Endometrial microvascular endothelial cells (primary cell): ENCODE measurements around the gene AFG1L. TPM values are rescaled to one million over a fixed set of nuclear protein-coding genes. Genes with fewer than 3 reads are reported as not detected.

Experiments
- in situ Hi-C: cut with HindIII; loops from 2 replicates; pipeline ENCODE4 v1.10.0; 2017; ENCODE audit warnings: low sequenced_read_pairs, low pct_unique_long_range_greater_than_20kb; ENCODE audit errors: inconsistent ontology term
- total RNA-seq: library from RNA; depleted of rRNA; stranded (reverse); fragments of >200 nt; gene quantifications from one replicate; pipeline ENCODE4 v1.2.3, GENCODE V29; 2015; ENCODE audit errors: inconsistent ontology term

The AFG1L gene
- total RNA-seq, 1 donor from 2014 or later, result 5.9 TPM

DNA sequence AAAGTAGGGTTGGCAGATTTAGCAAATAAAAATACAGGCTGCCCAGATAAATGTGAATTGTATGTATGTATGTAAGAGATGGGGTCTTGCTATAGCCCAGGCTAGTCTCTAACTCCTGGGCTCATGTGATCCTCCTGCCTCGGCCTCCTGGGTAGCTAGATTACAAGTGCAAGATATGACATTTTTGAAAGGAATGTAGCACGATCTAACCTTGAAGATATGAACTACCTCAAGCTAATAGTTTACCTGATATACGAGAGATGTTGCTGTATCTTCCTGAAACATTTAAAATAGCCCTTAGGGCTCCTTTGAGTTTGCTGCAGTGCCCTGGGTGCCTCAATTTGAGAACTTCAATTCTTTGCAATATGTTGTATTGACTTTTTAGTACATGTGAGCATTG, 42.1 kb downstream of the AFG1L start:
- in situ Hi-C loops, result no loop called here

DNA sequence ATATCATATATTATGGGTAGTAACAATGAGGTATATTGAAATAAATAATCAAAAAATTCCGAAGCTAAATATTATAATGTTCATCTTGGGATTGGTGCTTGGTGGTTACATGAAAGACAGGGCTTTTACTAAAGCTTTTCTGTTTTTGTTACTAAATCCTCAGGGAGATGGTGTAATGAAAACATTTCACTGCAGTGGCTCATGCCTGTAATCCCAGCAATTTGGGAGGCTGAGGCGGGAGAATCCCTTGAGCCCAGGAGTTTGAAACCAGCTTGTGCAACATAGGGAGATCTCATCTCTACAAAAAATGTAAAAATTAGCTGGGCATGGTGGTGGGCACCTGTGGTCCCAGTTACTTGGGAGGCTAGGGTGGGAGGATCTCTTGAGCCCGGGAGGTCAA, 42.9 kb downstream of the AFG1L start:
- in situ Hi-C loops, result no loop called here

DNA sequence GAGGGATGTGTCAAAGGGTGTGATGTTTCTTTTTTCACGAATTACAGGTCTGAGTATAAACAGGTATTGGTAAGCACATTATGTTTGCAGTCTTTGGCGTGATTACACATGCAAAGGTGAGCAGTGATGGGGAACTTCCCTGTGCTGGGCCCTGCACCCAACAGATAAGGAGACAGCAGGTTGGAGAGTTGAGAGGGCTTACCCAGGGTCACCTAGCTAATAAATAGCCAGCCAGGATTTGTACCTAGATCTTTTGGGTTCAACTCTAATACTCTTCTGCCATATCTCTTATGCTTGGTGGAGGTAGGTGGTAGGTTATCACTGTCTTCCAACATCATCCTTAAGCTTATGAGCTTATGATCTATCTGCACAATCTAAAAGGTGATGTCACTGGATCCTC, 46.5 kb downstream of the AFG1L start:
- in situ Hi-C loops, result no loop called here

DNA sequence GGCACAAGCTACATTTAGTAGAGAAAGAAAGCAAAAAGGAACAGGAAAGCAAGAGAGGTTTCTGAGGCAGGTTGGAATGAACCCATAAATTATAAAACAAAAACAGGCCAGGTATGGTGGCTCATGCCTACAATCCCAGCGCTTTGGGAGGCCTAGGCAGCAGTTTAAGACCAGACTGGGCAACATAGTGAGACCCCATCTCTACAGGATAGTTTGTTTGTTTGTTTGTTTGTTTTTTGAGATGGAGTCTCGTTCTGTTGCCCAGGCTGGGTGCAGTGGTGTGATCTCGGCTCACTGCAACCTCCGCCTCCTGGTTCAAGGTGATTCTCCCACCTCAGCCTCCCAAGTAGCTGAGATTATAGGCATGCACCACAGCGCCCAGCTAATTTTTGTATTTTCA, 49.0 kb downstream of the AFG1L start:
- in situ Hi-C loops, result no loop called here

DNA sequence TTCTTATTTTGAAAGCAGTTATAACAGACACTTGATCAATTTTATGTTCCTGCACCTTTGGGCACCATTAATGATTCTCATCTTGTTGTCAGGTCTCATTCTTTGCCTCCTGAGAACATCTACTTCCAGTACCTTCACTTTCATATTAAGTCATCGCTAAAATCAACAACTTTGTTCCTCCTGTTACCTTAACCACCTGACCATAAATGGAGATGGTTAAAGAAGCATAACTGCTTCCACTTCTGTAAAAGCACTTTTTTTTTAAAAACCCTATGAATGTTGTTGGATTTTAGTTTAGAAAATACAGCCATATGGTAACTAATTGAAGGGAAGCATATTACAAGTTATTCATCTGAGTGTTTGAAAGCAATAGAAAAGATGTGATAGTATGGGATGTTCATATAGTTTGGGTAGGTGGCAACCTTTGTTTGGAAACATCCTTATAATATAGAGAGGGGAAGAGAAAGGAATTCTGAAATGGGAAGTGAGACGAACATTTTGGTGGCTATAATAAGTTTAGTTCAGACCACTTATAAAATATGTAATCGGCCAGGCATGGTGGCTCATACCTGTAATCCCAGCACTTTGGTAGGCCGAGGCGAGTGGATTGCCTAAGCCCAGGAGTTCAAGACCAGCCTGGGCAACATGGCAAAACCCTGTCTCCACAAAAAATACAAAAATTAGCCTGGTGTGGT, 53.9 kb downstream of the AFG1L start:
- in situ Hi-C loops, result no loop called here

DNA sequence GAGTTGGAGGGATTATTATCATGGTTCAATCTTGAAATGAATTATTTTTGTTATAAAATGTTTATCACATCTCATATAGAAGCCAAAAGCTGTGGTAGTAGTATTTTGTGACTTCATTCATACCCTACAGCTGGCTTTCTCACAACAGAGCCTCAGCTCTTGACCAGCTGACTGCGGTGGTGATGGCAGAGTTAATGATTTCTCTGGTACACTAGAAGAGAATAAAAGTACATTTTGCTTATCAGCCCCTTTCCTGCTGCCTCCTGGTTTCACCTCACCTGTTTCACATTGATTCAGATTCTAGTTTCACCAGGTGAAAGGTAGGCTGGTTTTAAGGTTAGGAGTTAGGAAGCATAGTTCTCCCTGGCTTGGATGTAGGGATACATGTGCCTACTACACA, 55.7 kb downstream of the AFG1L start:
- in situ Hi-C loops, result no loop called here

DNA sequence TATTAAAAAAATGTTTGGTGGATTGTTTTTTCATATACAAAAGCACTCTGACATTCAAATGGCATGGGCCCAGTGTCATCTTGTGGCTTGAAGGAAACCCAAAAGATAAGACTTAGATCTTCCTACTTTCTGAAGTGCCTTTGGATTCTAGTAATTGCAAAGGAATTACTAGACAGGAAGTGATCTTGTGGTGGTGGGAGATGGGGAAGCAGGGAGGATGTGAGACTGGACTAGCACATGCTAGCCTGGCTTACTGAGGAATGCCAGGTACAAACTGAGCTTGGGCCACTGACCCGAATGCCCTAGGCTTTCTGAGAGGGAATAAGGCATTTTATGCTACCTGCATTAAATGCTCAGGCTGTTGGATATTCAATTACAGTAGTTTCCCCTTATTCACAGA, 59.0 kb downstream of the AFG1L start:
- in situ Hi-C loops, result no loop called here

DNA sequence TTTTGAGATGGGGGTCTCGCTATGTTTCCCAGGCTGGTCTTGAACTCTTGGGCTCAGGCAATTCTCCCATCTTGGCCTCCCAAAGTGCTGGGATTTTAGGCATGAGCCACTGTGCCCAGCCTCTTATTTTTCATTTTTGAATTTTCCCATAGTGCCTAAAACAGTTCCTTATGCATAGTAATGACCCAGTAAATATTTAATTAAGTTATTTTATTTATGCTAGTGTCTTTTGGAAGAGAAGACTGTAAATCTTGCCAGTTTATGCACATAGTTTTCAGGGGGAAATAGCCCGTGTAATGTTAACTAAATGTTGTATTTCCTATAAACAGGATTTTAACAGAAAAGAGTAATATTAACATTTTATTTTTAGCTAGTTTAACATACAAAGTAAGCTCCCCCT, 60.3 kb downstream of the AFG1L start:
- in situ Hi-C loops, result no loop called here

DNA sequence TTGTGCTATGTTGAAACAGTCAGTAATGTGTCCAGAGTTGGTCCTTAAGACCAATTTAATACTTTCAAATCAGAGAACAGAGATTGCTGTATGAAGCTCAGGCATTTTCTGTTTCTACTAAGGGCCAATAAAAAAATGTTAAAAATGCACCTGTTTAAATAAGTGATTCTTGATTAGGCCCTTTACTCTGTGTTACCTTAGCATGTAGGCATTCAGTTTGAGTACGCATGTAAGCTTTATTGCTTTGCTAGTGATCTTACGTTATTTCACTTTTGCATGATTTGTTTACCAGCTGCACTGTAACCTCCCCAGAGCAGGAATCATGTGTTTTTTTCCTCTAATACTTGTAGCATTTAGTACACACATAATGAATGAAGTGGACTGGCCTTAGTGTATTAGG, 61.0 kb downstream of the AFG1L start:
- in situ Hi-C loops, result no loop called here

DNA sequence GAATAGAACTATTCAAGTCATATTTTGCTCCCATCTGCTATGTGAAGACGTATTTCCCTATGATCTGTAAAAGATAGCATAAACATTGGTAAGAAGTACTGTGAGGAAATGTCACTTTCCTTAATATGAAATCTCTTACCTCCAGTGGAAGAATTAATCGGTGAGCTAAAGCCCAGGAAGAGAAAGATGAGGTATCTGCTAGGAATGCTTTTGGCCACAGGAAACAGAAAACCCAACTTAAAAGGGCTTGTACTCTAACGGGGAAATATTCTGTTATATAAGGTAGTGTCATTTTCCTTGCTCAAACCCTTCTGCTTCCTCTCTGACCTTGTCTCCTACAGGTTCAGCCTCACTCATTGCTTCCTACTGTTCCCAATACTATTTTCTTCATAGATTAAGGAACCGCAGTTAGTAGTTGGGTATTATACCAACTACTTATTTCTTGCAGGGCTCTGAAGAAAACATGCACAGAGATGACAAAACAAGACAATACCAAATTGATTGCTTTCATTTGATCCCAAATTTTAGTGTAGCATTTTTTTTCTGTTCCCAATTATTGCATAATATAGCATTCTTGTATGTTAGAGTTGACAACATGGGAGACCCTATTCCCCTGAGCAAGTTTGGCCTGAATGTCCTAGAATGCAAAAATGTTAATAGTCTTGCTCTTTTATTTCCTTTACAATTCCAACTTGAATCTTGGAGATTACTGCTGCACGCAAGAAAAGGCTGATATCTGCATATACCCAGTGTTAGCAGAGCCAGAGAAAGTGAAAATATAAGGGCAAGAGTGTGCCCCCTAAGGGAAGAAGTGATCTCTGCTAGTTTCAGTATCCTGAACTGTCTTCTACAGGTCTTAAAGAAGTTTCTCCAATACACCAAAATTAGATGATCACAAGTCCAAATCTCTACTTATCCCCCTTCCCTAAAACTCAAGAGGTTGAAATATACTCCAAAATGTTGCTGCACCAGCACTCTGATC, 65.3 kb downstream of the AFG1L start:
- in situ Hi-C loops, result no loop called here

DNA sequence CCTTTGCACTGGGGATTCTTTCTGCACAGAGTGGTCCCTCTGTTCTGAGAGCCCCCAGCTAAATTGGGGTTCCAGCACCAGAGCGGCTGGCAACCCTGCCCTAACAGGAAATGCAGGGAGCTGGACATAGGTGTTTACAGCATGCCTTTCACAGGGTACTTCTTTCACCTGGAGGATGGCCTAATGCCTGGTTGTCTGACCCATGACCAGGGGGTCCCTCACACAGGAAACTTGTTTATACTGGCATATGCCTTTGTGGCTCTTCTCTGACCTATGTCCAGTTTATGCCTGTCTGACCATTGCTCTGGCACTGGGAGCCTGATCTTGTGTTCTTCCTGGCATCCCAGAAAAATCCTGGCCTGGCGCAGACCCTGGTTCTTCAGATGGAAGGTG, 66.1 kb downstream of the AFG1L start:
- in situ Hi-C loops, result no loop called here

DNA sequence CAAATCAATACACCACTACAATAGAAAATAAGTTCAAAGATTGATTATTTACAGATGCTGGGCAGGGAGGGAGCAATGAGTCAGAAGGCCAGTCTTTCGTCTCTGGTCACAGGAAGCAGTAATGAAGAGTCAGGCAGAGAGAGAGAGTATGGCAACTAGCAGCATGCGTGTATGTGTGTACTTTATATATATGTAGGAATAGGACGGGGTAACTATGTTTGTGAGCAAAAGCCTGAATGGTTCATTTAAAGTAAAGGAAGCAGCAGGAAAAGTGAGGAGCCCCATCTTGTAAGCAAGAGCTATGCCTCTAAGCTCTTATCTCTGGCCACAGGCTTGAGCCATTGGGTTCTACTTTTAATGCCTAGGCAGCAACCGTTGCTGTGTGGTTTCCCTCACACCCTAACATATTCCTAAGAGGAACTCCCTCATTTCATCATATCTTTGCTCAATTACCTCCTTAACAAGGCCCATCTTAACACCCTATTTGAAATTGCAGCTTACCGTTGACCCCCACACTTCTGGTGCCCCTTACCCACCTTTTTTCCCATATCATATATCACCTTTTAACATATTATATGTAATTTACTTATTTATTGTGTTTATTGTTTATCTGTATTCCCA, 66.6 kb downstream of the AFG1L start:
- in situ Hi-C loops, result no loop called here

DNA sequence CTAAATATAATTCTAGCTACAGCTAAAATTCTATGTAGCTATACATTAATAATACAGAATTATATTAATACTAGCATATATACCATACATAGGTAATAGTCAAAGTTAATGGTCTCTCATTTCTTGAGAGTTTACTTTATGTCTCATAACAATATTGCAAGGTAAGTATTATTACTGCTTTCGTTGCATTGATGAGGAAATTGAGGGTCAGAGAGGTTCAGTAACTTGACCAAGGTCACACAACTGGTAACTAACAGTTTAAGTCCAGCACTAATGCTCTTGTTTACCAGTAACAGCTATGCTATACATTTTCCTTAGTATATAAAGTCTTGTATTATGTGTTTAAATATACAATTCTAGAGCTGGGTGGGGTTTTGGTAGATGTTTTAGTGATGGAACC, 67.6 kb downstream of the AFG1L start:
- in situ Hi-C loops, result no loop called here

DNA sequence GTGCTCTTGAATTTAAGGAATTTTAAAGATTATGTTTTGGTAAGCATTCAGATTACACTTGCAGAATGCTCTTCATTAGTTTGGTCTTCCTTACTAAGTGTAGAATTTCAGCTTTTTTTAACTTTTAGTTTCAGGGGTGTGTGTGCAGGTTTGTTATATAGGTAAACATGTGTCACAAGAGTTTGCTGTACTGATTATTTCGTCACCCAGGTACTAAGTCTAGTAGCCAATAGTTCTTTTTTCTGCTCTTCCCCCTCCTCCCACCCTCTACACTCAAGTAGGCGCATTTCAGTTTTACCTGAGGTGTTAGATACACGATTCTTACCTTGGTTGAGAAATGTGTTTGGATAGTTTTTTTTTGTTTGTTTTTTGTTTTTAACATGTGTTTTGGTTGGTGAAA, 68.3 kb downstream of the AFG1L start:
- in situ Hi-C loops, result no loop called here

DNA sequence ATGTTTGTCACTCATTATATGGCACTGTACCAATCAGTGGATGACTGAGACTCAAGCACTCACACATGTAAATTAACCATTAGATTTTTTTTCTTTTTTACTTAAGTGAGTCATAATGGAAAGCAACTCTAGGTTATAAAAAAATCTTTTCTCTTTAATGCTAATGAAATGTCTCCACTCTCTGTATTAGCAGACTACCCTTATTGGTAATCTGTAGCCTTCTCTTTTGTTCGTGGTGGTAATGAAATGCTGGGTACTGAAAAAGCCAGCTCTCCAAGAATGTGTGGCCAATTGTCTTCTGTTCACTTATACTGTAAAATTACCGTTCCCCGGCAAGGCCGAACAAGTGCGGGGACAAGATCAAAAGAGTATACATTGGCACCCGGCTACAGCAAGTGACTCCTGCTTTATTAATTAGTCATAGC, 69.0 kb downstream of the AFG1L start:
- in situ Hi-C loops, result no loop called here

DNA sequence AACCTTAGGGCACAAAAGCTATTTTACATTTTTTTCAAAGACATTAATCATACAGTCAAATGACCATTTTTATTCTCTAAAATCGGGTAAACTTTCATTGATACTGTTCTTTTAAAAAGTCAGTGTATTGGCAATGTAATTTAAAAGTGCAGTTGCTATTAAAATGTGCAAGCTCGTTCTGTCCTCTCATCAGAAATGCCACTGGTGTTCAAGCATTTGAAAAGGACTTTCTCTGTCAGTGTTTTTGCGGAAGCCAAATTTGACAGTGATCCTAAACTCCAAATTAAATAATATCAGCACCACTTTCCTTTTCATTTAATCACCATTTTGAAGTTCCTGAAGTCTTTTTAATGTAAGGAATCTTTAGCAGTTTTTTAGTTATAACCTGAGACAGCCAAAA, 69.6 kb downstream of the AFG1L start:
- in situ Hi-C loops, result no loop called here

DNA sequence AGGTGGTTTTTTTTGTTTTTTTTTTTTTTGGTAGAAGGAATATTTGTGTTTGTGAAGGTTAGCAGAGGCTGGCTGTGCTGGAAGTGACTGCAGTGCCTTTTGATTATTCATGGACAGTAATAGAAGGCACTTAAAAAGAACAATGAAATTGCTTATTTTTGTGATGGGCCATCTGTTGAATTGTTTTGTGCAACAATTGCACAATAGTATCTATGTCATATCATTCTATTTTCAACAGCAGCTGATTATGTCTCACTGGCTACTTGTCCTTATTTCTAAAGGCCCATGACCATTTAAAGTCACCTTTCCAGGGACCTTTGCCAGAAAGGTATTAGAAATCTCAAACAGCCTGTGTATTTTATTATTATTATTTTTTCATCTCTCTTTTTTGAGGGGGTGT, 70.6 kb downstream of the AFG1L start:
- in situ Hi-C loops, result no loop called here

DNA sequence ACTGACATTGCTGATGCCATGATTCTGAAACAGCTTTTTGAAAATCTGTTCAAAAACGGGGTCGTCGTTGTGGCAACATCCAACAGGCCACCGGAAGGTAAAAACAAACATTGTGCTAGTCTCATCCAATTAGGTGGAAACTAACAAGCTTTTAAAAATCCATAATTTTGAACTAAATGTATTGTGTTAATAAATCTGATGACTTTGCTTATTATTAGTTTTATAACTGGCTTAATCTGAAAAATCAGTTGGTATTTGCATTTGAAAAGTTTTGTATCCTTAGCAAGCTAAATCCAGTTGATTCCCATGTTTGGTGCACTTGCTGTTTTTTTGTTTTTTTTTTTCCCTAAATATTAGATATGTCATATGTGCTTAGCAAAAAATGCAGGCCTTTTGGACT, 71.4 kb downstream of the AFG1L start:
- in situ Hi-C loops, result no loop called here

DNA sequence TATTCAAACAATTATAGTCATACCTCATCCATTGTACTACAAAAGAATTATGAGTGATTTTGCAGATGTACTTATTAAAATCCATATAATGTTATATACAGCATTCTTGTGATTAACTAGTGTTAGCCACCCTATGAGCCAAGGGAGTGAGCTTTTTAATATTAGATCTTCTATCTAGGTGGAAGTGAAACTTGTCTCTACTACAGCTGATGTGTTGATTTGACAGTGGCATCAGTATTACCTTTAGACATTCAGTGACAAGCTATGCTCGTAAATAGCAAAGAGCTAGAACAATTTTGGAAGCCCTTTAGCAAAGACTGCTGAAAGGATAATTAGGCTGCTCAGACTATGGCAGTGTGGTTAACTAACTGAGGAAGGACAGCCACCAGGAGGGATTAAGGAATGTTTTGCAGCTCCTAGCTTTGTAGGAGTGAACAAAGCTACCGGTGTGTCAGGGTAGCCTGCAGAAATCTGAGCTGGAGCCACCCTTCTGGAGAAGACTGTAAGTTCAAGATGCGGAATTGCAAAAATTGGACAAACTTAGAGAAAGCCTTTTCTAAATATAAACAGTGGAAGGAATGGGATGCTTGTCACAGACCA, 73.7 kb downstream of the AFG1L start:
- in situ Hi-C loops, result no loop called here
